ENCODE measurements around the gene PML.

PML gene

DNA sequence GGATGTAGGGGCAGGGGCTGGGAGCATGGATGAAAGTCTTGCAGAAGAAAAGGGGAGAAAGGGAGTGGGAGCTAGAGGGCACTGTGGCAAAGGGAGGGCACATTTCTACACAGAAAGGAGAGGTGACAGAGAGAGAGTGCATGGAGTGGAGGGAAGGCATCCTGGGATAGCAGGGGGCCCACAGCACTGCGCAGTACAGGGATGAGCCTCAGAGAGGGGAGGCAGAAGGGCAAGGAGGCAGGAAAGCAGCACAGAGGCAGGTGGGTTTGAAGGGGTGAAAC is 7.8 kb upstream of the PML start:
- no peak for DNase-seq

DNA sequence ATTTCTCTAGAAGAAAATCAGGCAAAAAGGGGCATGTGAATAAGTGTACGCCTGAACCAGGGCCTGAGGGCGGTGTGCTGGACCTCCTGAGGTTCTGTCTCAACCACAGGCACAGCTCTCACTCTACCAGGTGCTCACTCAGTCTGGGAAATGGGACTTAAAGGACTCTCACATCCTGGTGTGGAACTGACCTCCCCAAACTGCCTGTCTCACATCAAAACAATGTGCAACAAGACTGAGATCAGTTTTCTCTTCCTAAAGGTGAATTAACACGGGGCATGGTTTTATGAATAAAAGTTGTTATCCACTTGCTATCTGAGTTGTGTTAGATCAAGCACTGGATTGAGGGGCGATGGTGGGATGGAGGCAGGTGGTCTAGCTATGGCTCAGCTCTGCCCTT is 7.3 kb upstream of the PML start:
- no peak for DNase-seq

DNA sequence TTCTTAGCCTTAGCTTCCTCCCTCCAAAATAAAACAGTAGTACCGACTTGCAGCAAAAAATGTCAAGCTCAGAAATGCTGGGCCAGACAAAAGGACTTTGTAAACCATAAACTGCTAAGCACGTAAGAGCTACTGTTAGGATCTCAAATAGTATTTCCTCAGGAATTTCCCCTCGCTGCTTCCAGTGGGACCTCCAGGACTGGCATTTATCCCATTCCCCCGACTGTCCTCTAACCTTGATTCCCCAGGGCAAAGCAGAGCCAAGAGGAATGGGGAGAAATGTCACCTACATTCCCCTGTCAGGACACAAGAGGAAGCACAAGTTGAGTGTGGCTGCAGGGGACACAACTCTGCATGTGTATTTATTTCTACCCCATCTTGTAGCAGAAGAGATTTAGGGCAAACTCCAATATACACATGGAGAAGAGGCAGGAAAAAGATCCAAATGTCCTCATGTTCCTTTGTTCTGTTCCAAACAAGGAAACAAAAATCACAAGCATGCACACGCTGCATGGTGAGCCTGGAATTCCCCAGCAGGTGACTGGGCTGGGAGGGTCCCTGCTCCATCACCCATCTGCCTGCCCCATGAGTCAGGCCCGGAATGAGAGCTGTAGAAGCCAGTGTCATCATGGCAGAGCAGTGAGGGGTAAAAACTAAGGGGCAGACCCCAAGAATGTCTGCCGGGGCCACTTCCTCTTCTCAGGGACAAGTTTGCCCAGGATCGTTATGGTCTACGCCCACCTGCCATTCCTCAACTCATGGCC is 6.7 kb upstream of the PML start:
- no peak for DNase-seq

DNA sequence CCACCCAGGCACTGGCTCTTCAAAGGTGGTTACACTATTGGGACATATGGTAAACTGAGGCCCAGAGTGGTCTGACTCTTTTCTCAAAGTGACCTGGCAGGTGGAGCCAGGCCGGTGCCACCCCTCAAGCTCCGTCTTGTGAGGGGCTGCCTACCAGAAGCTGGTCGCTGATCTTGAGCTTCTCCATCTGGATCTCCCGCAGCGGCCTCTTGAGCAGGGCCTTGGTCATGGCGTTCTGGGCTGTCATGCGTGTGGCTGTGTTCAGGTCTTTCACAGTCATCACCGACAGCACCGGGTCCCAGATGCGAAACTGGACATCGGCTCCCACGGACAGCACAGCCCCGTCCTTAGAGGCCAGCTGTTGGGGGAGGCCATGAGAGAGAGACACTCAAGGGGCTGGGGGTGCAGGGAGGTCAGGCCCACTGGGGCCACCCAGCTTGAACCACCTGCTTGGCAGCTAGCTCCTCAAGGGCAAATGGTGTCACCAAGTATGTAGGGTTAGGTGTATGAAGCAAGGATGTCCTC is 6.0 kb upstream of the PML start:
- no peak for DNase-seq

DNA sequence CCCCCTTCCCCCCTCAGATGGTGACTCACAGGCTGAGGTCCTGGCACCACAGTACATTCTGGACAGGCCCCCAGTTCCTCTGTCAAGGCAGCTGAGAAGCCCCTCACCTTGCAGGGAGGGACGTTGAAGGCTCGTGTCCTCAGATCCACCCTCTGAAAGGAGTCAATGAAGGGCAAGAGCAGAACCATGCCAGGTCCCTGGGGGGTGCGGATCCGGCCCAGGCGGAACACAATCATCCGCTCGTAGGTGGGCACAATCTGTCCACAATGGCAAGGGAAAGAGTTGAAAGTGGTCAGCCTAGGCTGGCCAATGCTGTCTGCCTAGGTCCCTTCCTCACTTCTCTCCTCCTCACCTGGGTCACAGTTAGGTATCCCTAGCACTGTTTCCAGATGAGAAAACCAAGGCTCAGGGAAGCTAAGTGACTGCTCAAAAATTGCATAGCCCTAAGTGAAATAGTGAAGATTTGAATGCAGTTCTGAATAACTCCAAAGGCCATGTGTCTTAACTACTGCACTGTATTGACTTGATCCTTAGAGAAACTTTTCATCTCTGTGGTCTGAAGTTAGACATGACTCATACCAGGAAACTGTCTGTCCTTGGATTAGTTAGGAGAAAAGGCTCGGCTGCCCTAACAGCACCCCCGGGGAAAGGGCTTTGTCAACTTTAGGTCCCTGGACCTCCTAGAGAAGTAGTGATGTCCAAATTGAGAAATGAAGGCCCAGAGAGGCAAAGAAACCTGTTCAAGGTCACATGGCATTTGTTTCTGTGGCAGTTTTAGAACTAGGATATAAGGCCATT is 5.3 kb upstream of the PML start:
- no peak for DNase-seq

DNA sequence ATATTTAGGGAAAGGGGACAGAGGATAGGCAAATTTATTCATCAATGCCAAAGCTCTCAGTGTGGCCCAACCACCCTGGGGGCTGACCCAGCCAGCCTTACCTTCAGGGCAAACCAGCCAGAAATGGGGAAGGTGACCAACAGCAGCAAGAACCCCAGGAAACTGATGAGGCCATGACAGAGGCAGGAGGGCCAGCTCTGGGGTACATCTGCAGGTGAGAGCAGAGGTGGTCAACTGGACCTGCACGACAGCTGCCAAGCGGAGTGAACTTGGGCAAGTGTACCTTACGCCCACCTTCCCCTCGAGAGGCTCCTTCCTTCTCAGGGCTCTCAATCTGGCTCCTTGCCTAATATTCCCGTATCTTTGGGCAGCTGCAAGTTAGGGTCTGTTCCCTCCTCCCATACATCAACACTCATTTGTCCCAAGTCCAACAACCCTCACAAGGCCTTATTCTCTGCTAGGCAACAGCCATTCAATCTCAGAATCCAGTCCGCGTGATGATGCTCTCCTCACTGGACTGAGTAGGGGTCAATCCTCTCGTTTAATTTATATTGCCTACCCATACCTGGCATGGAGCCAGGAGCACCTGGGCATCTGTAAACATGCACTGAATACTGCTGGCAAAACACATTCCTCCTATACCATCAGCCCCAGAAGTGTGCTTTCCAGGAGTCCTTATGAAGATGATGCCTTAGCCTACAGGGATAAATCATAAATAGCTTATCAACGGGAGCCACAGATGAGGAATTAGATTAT is 4.1 kb upstream of the PML start:
- no peak for DNase-seq

DNA sequence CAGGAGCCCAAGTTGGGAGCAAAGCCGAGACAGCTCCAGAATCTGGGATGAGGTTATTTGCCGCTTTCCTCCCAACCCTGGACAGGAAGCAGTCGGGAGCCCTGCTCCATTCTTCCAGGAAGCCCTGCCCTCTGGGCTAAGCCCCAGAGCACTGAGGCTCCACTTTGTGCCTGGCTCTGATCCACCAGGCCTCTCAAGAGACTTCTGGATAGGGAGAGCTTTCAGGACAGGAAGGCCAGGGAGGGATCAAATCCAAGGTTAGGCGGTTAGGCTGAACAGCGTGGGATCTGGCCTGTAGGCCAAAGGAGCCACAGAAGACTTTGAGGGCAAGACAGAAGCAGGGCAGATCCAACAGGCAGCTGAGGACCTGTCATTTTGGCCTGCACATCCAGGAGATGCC is 3.3 kb upstream of the PML start:
- no peak for DNase-seq

DNA sequence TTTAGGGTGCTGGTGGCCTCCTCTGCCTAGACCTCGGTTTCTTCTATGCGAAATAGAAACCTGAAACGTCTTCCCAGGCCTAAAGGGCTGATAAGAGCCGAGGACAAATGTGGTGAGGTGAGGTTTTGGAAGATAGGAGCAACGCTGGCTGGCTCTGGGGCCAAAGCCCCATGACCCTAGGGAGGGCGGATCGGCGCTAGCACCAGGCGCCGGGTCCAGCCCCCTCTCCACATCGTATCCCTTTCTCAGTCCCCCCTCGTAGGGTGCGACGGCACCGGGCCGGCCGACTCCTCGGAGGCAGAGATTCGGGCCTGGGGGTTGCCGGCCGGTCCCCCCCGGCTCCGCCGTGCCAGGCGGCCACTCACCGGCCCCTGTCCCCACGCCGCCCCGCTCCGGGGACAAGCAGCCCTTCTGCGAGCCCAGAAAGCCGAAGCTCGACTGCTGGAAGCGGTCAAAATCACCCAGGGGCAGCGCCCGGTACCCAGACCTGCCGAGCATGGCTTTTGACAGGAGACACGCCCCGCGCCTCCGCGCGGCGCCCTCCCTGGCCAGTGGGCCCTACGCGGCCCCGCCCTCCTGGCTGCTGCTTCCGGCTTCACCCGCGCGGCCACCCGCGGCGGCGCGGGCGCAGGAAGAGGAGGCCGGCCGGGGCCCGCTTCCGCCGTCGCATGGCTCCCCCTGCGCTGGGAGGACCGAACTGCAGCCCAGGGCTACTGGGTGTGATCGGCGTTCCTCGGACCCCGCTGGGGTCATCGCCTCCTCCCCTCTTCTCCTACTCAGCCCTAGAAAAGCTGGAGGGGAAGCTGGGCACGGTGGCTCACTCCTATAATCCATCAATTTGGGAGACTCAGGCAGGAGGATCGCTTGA is 2.6 kb upstream of the PML start, which contains the start of gene STOML1:
TSS of gene STOML1 (minus strand) at position 570 of the 868 bp plus-strand sequence. CDS start at position 498, 72 bp downstream.
- peak; percentile 98 for DNase-seq

DNA sequence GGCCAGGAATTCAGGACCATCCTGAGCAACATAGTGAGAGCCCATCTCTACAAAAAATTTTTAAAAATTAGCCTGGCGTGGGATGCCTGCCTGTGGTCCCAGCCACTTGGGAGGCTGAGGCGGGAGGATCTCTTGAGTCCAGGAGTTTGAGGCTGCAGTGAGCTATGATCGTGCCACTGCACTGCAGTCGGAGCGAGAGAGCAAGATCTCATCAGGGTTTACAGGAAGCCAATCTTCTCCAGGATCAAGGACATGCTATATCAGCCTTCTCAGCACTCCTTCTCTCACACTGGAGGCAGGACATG is 2.0 kb upstream of the PML start:
- DNase-seq, result no peak

DNA sequence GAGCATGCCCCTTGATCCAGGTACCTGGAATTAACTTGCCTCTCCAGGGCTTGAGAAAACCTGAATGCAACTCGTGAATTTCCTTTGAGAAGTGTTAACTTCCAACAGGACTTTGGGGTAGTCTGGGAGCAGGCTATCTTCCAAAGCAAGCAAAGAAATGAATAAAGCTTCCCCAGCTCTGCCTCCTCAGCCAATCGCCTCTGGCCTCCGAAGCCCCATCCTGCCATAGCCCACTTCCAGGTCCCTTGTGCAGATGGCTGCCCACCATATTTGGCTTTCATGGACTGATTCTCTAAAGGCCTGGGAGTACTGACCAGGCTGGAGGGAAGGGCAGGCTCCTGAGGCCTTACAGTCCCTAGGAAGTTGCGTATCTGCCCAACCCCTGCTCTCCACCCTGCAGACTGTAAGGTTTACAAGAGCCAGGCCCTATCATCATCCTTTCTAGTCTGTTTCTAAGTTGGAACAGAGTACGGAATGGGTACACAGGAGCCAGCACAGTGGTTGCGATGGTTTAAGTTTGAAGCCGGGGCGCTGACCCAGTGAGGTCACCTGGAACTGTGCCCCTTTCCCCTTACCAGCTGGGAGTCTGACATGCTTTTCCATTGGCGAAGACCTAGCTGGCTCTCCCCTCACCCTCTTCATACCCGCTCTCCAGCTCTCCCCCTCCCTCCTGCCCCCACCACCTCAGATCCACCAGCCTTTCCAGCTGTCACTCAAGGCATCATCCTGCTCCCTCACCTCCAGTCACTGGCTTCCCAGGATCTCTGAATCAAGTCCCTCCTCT is 1.1 kb upstream of the PML start:
- DNase-seq, result no peak

DNA sequence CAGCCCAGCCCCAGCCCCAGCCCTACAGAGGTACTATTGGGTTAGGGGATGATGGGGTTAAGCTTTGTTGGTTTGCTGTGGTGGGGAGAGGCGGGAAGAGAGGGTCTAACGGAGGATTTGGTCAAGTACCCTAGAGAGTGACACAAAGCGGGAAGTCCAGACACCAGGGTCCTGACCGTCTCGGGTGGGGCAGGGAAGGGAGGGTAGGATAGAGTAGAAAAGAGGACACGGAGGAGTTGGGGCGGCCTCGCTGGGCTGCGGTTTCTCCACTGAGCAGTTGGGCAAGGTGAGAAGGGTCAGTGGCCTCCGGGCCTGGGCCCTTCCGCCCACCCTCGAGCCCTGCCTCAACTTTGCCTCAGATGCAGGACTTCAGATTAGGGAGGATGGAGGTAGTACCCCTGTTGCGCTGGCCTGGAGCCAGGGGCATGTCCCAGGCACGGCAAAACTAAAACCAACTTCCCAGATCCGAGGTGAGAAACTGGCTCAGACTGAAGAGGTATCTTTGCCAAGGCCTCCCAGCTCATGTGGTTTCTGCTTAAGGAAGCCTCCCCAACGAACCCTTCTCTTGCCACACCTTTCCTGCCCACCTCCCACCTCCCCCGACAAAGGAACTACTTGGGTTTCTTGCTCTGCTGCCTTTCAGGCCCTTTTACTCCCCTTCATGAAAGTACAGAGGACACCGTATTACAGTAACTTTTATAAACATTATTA is 551 bp downstream of the PML start:
- DNase-seq, result no peak

DNA sequence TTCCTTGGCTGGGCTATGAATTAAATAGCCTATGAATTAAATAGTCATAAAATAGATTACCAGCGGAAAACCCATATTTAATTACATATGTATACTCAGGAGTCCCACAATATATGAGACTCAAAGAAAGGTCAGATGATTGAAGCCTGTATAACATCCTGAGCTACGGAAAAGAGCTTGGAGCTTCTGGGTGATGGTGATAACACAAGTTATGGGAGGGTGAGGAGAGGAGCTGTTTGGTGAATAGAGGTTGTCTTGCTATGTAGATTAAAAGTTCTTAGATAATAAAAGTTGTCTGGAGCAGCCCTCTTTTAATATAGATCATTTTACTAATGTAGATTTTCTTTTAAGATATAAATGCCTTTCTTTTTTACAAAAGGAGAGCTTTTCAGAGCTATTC is 1.8 kb downstream of the PML start:
- no peak for DNase-seq

DNA sequence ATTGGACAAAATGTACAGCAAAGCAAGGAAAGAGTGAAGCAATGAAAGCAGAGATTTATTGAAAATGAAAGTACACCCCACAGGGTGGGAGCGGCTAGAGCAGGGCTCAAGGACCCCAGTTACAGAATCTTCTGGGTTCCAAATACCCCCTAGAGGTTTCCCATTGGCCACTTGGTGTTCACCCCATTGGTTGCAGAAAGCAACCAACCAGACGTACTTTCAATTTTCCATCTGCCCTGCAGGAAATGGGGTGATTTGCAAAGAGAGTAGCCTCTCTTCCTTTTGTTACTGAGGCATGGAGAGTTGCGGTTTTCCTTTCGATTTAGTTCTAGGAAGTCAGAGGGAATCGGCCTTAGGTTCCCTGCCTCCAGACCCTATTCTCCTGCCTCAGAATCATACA is 2.4 kb downstream of the PML start:
- no peak for DNase-seq

DNA sequence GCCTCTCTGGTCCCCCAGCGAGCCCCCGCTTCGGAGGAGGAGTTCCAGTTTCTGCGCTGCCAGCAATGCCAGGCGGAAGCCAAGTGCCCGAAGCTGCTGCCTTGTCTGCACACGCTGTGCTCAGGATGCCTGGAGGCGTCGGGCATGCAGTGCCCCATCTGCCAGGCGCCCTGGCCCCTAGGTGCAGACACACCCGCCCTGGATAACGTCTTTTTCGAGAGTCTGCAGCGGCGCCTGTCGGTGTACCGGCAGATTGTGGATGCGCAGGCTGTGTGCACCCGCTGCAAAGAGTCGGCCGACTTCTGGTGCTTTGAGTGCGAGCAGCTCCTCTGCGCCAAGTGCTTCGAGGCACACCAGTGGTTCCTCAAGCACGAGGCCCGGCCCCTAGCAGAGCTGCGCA is 3.5 kb downstream of the PML start:
- no peak for DNase-seq

DNA sequence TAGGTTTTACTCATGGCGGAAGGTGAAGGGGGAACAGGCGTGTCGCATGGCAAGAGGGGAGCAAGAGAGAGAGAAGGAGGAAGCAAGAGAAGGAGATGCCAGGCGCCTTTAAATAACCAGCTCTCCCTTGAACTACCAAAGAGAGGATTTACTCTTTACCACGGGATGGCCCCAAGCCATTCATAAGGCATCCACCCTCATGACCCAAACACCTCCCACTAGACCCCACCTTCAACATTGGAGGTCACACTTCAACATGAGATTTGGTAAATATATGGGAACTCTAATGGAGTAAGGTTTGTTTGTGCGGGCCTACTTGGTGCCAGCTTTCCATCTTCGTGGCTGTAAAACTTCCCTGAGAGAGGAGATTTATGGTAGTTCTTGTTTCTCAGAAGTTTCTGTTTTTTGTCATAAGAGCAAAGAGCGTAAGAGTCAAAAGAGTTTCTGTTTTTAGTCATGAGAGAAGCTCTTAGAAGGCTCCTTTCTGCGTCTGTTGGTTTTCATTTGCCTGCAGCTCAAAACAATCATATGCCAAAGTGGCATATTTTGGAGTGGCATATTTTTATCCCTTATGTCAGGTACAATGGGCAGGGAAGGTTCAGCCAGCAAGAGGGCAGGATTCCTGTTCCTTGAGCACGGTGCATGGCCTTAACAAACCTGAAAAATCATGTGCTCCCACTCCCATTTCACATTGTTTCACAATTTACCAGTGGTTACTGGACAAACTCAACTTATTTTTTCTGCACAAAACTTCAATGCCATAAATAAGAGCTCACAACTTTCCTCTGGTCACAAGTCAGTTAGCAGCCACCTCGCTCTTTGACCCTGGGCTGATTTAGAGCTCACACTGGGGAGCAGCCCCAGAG is 12.5 kb downstream of the PML start:
- DNase-seq, result no peak

DNA sequence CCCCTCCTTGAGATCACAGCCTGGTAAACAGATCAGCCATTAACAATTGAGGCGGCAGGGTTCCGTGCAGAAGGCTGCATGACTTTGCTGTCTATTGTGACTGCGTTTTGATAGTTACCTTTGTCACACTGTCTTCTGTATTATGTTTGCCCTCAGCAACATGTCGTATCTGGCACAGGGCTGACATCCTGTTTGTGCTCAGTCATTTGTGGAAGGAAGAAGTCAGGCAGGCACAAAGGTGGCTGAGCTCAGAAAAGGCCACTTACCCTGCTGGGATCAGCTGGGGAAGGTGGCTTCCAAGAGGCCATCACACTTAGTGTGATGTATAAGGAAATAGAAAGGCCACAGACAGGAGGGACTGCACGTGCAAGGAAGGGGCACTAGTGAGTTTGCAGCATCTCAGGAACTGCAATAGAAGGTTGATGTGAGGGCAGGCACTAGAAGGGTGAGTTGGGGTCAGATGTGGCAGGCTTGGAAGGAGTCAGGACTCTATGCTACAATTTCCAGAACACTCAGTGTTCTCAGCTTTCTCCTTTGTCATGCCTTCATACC is 13.4 kb downstream of the PML start:
- DNase-seq, result no peak

DNA sequence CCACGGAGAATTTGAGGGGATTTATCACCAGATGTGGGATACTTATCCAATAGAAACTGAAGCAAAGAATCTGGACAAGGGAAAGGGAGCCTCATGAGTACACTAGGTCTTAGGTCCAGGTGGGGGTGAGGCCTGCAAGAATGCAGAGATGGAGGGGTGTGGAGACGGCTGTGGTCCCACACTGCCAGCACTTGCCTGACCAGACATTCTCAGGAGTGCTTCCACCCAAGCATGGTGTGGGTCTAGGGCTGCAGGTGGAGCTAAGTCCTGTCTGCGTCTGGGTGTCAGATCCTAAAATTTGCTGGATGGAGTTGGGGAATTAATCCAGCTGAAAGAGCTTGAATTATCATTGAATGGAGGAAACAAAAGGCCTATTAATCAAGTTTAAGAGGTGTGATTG is 14.4 kb downstream of the PML start:
- no peak for DNase-seq

DNA sequence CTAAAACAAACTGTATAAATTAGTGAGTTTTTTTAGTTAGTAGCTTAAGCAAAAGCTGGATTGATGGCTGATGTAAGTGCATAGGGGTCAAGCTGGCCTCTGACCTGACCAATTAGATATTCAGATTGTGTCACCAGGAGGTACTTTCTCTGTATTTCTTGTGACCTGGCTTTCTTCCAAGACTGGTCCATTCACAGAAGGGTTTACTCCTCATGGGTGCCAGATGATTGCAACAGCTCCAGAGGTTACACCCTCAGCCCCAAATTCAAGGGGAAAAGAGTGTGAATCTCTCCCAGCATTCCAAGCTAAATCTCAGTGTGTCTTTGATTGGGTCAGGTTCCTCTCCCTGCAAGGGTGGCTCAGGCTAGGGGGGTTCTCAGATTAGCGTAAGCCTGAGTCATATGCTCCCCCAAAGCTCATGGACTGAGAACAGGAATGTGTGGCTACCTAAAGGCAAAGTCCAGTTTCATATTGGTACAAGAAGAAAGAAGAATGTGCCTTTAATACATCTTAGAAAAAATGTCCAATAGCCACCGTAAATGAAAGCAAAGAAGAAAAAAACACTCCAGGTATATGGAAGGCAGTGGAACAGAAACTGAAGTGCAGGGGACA is 16.5 kb downstream of the PML start:
- no peak for DNase-seq

DNA sequence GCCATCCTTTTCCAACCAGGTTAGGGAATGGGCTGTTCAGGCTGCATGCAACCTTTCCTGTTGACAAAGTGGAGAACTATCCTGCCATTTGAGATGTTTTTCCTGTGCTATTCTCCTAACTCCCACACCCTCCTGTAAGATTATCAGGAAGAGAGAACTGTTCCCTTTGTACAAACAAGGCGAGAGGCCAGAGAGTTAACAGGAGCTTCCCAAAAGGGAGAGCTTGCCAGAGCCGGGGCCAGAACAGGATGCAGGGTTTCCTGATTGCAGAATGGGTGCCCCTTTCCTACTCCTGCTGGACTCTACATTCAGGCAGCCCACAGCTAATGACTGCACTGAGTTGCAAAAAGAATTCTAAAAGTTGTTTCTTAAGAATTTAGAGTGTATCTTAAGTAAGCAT is 17.1 kb downstream of the PML start:
- DNase-seq, result no peak

All from stimulated activated CD4-positive, alpha-beta T cell treated with anti-CD3 and anti-CD28 coated beads, Interleukin-2, amount 100 ng/mL, for 24 hours (primary cell).